Fibroblast of lung (primary cell): ENCODE results near the gene PFKM. TPM values are rescaled to one million over a fixed set of nuclear protein-coding genes. Genes with fewer than 3 reads are reported as not detected.

Experiments
- DNase-seq, 2 donors: peaks; one replicate each; pipeline versions ENCODE4 v3.0.0 to v3.0.0-alpha.2; 2010; ENCODE audit warnings: low read depth in 2 of 2
- H2AFZ ChIP-seq: 2 replicates; pipeline ENCODE4 v1.5.1; 2012; ENCODE audit warnings: low read length, control low read depth, inconsistent platforms
- H3K27ac ChIP-seq: 2 replicates; pipeline ENCODE4 v1.5.1; 2011; ENCODE audit warnings: low read length, control low read depth; ENCODE audit not compliant: insufficient read depth
- H3K27me3 ChIP-seq: 2 replicates; pipeline ENCODE4 v1.5.1; 2011; ENCODE audit warnings: mild to moderate bottlenecking, low read length; ENCODE audit not compliant: control insufficient read depth, insufficient read depth
- H3K36me3 ChIP-seq: 2 replicates; pipeline ENCODE4 v1.5.1; 2011; ENCODE audit warnings: low read length; ENCODE audit not compliant: control insufficient read depth, insufficient read depth
- H3K4me1 ChIP-seq: 2 replicates; pipeline ENCODE4 v1.5.1; 2011; ENCODE audit warnings: low read length; ENCODE audit not compliant: control insufficient read depth, insufficient read depth; ENCODE audit errors: extremely low read depth
- H3K4me2 ChIP-seq: 2 replicates; pipeline ENCODE4 v1.5.1; 2011; ENCODE audit warnings: low read length, control low read depth; ENCODE audit not compliant: insufficient read depth; ENCODE audit errors: extremely low read depth
- H3K4me3 ChIP-seq, 4 experiments: fragments of 200-600 bp in 1 of 4; sonication (generic) in 1 of 4; replicated peaks in 1 of 4; 2 replicates each; pipeline ENCODE4 v1.5.1; 2011 to 2016; ENCODE audit warnings: low read length in 4 of 4, low read depth in 3 of 4, mild to moderate bottlenecking in 3 of 4, control low read depth in 2 of 4, inconsistent platforms in 1 of 4, mixed read lengths in 1 of 4; ENCODE audit not compliant: insufficient read depth in 1 of 4; ENCODE audit errors: control extremely low read depth in 1 of 4
- H3K79me2 ChIP-seq: 2 replicates; pipeline ENCODE4 v1.5.1; 2012; ENCODE audit warnings: mild to moderate bottlenecking, low read length, inconsistent platforms; ENCODE audit not compliant: control insufficient read depth, insufficient read depth
- H3K9ac ChIP-seq: 2 replicates; pipeline ENCODE4 v1.5.1; 2011; ENCODE audit warnings: mild to moderate bottlenecking, low read length, control low read depth; ENCODE audit not compliant: insufficient read depth
- H3K9me3 ChIP-seq: 2 replicates; pipeline ENCODE4 v1.5.1; 2012; ENCODE audit warnings: low read depth, low read length; ENCODE audit not compliant: control insufficient read depth, insufficient read depth
- H4K20me1 ChIP-seq: 2 replicates; pipeline ENCODE4 v1.5.1; 2011; ENCODE audit warnings: low read length; ENCODE audit not compliant: control insufficient read depth, insufficient read depth; ENCODE audit errors: extremely low read depth
- CTCF ChIP-seq, 2 donors: IDR thresholded peaks in 1 of 2; conservative IDR thresholded peaks in 1 of 2; 1 replicate in 1 of 2; 2 replicates in 1 of 2; pipeline ENCODE4 v1.5.1; 2011 to 2012; ENCODE audit warnings: low read length in 2 of 2, control low read depth in 1 of 2, inconsistent platforms in 1 of 2, low read depth in 1 of 2, mild to moderate bottlenecking in 1 of 2
- EZH2 ChIP-seq: IDR thresholded peaks from 2 replicates; pipeline ENCODE4 v1.5.1; 2012; ENCODE audit warnings: low read length, control low read depth, mild to moderate bottlenecking; ENCODE audit errors: missing control alignments
- polyA plus RNA-seq, 2 donors: library from polyadenylated mRNA; depleted of rRNA in 1 of 2; stranded (reverse) in 1 of 2; unstranded in 1 of 2; fragments of >200 nt; gene quantifications; 2 replicates each; pipeline ENCODE4 v1.2.1, GENCODE V29; 2011 to 2012; ENCODE audit warnings: missing spikeins in 1 of 2
- total RNA-seq: library from RNA; depleted of rRNA; stranded (reverse); fragments of >200 nt; gene quantifications from 2 replicates; pipeline ENCODE4 v1.2.1, GENCODE V29; 2014

The PFKM gene
- total and polyA plus RNA-seq, 2 donors (not counting 1 experiment from before 2014, with no cell fraction given): 88.4 to 98.9 TPM

GRCh38 chr12:48179466-48179865, 60.3 kb downstream of the PFKM start:
- Histone ChIP-seq H4K20me1 (no peaks in the 10 kb centered on the region), H3K79me2 (no peaks in the 10 kb centered on the region), H3K4me3 (no peak overlapping the region), H3K36me3 (no peaks in the 10 kb centered on the region), H3K4me1 (peaks cover 4% of the 10 kb centered on the region), H3K9ac (no peak overlapping the region), H3K27me3 (peaks cover 47% of the 10 kb centered on the region), H3K27ac (no peak overlapping the region), H2AFZ (no peak overlapping the region), H3K9me3 (no peaks in the 10 kb centered on the region), H3K4me2 (no peak overlapping the region)
- TF ChIP-seq CTCF (conservative IDR thresholded peaks at IDR 0.05 in 1 of 2, IDR thresholded peaks at IDR 0.05 in 1 of 2; ENCODE audit: low read depth in 1 of 2, low read length in 2 of 2) (no peak), EZH2 (no peak)
- no peak for DNase-seq

GRCh38 chr12:48180424-48180823, 61.3 kb downstream of the PFKM start:
- Histone ChIP-seq H3K79me2 (no peaks in the 10 kb centered on the region), H3K9ac (no peak overlapping the region), H3K9me3 (no peaks in the 10 kb centered on the region), H3K27me3 (peaks cover 57% of the 10 kb centered on the region), H3K4me1 (peaks cover 4% of the 10 kb centered on the region), H3K27ac (no peak overlapping the region), H3K4me2 (no peak overlapping the region), H3K4me3 (no peak overlapping the region), H3K36me3 (no peaks in the 10 kb centered on the region), H2AFZ (no peak overlapping the region), H4K20me1 (no peaks in the 10 kb centered on the region)
- no peak for TF ChIP-seq CTCF (conservative IDR thresholded peaks at IDR 0.05 in 1 of 2, IDR thresholded peaks at IDR 0.05 in 1 of 2; ENCODE audit: low read depth in 1 of 2, low read length in 2 of 2)
- DNase-seq: no peak

GRCh38 chr12:48180857-48181495, 61.8 kb downstream of the PFKM start:
- Histone ChIP-seq H3K9ac (no peak overlapping the region), H3K4me1 (peaks cover 4% of the 10 kb centered on the region), H3K4me3 (no peak overlapping the region), H3K27me3 (peaks cover 62% of the 10 kb centered on the region), H4K20me1 (no peaks in the 10 kb centered on the region), H3K27ac (no peak overlapping the region), H2AFZ (no peak overlapping the region), H3K36me3 (no peaks in the 10 kb centered on the region), H3K79me2 (no peaks in the 10 kb centered on the region), H3K9me3 (no peaks in the 10 kb centered on the region), H3K4me2 (no peak overlapping the region)
- DNase-seq: no peak
- TF ChIP-seq EZH2 (no peak), CTCF (conservative IDR thresholded peaks at IDR 0.05 in 1 of 2, IDR thresholded peaks at IDR 0.05 in 1 of 2; ENCODE audit: low read depth in 1 of 2, low read length in 2 of 2) (no peak)
